Sigmoid colon (tissue), 7 donors: Measurements from ENCODE around the gene B4GALT2. TPM values are rescaled to one million over a fixed set of nuclear protein-coding genes. Genes with fewer than 3 reads are reported as not detected.

ENCODE experiments used
- DNase-seq: peaks from one replicate; pipeline ENCODE4 v3.0.0-alpha.2; 2019
- H3K27ac ChIP-seq, 4 donors: fragments of 200-600 bp; sonication (generic); one replicate each; pipeline ENCODE4 v1.5.1; 2016 to 2019; ENCODE audit warnings: mild to moderate bottlenecking in 1 of 4
- H3K27me3 ChIP-seq, 3 donors: fragments of 200-600 bp; sonication (generic); one replicate each; pipeline ENCODE4 v1.5.1; 2019; ENCODE audit warnings: mild to moderate bottlenecking in 1 of 3
- H3K36me3 ChIP-seq, 4 donors: fragments of 200-600 bp; sonication (generic); one replicate each; pipeline ENCODE4 v1.5.1; 2016 to 2019
- H3K4me1 ChIP-seq, 4 donors: fragments of 200-600 bp; sonication (generic); one replicate each; pipeline ENCODE4 v1.5.1; 2017 to 2019
- H3K4me3 ChIP-seq, 4 donors: fragments of 200-600 bp; sonication (generic); one replicate each; pipeline ENCODE4 v1.5.1; 2017 to 2019; ENCODE audit warnings: mild to moderate bottlenecking in 2 of 4, moderate library complexity in 1 of 4
- H3K9me3 ChIP-seq, 4 donors: fragments of 200-600 bp in 3 of 4; sonication (generic) in 3 of 4; one replicate each; pipeline versions ENCODE4 v1.5.1 to v1.6.1; 2013 to 2019
- CTCF ChIP-seq, 4 experiments: fragments of 450-650 bp in 3 of 4; fragments of 200-600 bp in 1 of 4; IDR thresholded peaks; one replicate each; pipeline ENCODE4 v1.5.1; 2016 to 2019; ENCODE audit warnings: antibody characterized with exemption in 4 of 4, mild to moderate bottlenecking in 3 of 4, moderate library complexity in 2 of 4
- EP300 ChIP-seq, 4 donors: sonication (generic); formaldehyde crosslinking; IDR thresholded peaks; one replicate each; pipeline ENCODE4 v1.6.1; 2017; ENCODE audit warnings: antibody characterized with exemption in 4 of 4
- POLR2A ChIP-seq, 2 donors: fragments of 450-650 bp; IDR thresholded peaks; one replicate each; pipeline ENCODE4 v1.6.1; 2016; ENCODE audit warnings: antibody characterized with exemption in 2 of 2, mild to moderate bottlenecking in 2 of 2, moderate library complexity in 2 of 2
- POLR2AphosphoS5 ChIP-seq, 4 donors: sonication (generic); formaldehyde crosslinking; IDR thresholded peaks; one replicate each; pipeline ENCODE4 v1.6.1; 2017; ENCODE audit warnings: antibody characterized with exemption in 4 of 4
- WGBS, 2 donors: extraction: QIAGEN DNeasy Blood & Tissue Kit; methylation state at CpG; one replicate each; pipeline ENCODE4 v1.1.7; 2013; 5-methylcytosine and 5-hydroxymethylcytosine counted together
- intact Hi-C: fragments of 100-400 bp; cut with DNase I; formaldehyde crosslinking; loops from one replicate; pipeline ENCODE4 v1.15.1; 2023
- polyA plus RNA-seq, 3 donors: library from polyadenylated mRNA; stranded (reverse); fragments of 200-250 nt; gene quantifications; one replicate each; pipeline ENCODE4 v1.2.3, GENCODE V29; 2013
- total RNA-seq, 4 donors: library from RNA; depleted of rRNA; stranded (reverse); fragments of >200 nt; gene quantifications; one replicate each; pipeline ENCODE4 v1.1.0, GENCODE V29; 2016
- donor health status: healthy with polysubstance abuse.
- donor health status: Bipolar disorder and iron deficiency.
- donor health status: healthy.

B4GALT2 gene
- total and polyA plus RNA-seq, 7 donors = 14.8 to 55.9 (median 32.0) TPM

GRCh38 chr1:43976045-43976444 is 3.0 kb upstream of the B4GALT2 start:
- 78 to 84% methylated on average over 4 of the region's 4 CpGs for WGBS, 2 donors
- no peak for DNase-seq
- Histone ChIP-seq H3K27ac (peak overlapping the region in 3 of 4 donors; percentile 91 to 96 (median 96)), H3K27me3 (no peaks in the 10 kb centered on the region), H3K4me3 (peak overlapping the region; percentile 82 to 94 (median 90)), H3K36me3 (peaks cover 0 to 31% (median 18%) of the 10 kb centered on the region in 4 donors), H3K9me3 (no peaks in the 10 kb centered on the region), H3K4me1 (peaks cover 0 to 70% (median 49%) of the 10 kb centered on the region in 4 donors)
- no peak for TF ChIP-seq POLR2AphosphoS5 (IDR thresholded peaks at IDR 0.05)
- TF ChIP-seq POLR2A (IDR thresholded peaks at IDR 0.05) = no peak
- TF ChIP-seq CTCF (IDR thresholded peaks at IDR 0.05) = no peak
- TF ChIP-seq EP300 (IDR thresholded peaks at IDR 0.05) = no peak
- intact Hi-C loops = no loop called here

GRCh38 chr1:43976890-43977289 is 2.1 kb upstream of the B4GALT2 start:
- Histone ChIP-seq H3K9me3 (no peaks in the 10 kb centered on the region), H3K27ac (no peak overlapping the region), H3K27me3 (no peaks in the 10 kb centered on the region), H3K4me3 (no peak overlapping the region), H3K4me1 (peaks cover 0 to 63% (median 52%) of the 10 kb centered on the region in 4 donors), H3K36me3 (peaks cover 0 to 31% (median 16%) of the 10 kb centered on the region in 4 donors)
- no peak for DNase-seq
- no peak for TF ChIP-seq POLR2AphosphoS5 (IDR thresholded peaks at IDR 0.05)
- no peak for TF ChIP-seq CTCF (IDR thresholded peaks at IDR 0.05)
- no peak for TF ChIP-seq POLR2A (IDR thresholded peaks at IDR 0.05)
- intact Hi-C loops = no loop called here
- 93 to 95% methylated on average over 8 of the region's 8 CpGs for WGBS, 2 donors

- Histone ChIP-seq H3K27ac (no peak overlapping the region), H3K9me3 (no peaks in the 10 kb centered on the region), H3K27me3 (no peaks in the 10 kb centered on the region), H3K4me3 (no peak overlapping the region), H3K4me1 (peaks cover 0 to 63% (median 52%) of the 10 kb centered on the region in 4 donors), H3K36me3 (peaks cover 0 to 24% (median 12%) of the 10 kb centered on the region in 4 donors)
- TF ChIP-seq CTCF (IDR thresholded peaks at IDR 0.05) = no peak
- no peak for TF ChIP-seq POLR2A (IDR thresholded peaks at IDR 0.05)
- no peak for TF ChIP-seq POLR2AphosphoS5 (IDR thresholded peaks at IDR 0.05)
- TF ChIP-seq EP300 (IDR thresholded peaks at IDR 0.05) = no peak
- 90% methylated on average over 9 of the region's 9 CpGs for WGBS, 2 donors
- intact Hi-C loops = no loop called here
- DNase-seq = no peak
These were observed 1.4 kb upstream of the B4GALT2 start for GRCh38 chr1:43977376-43978263.

- intact Hi-C loops = no loop called here
- Histone ChIP-seq H3K9me3 (no peaks in the 10 kb centered on the region), H3K27me3 (no peaks in the 10 kb centered on the region), H3K4me1 (peaks cover 0 to 63% (median 52%) of the 10 kb centered on the region in 4 donors), H3K36me3 (peaks cover 0 to 23% (median 11%) of the 10 kb centered on the region in 4 donors), H3K4me3 (peak overlapping the region in 1 of 4 donors; percentile 91), H3K27ac (peak overlapping the region in 2 of 4 donors; percentile 58 to 63)
- 50 to 77% methylated on average over 5 of the region's 5 CpGs for WGBS, 2 donors
- TF ChIP-seq POLR2A (IDR thresholded peaks at IDR 0.05) = no peak
- TF ChIP-seq EP300 (IDR thresholded peaks at IDR 0.05) = no peak
- no peak for TF ChIP-seq POLR2AphosphoS5 (IDR thresholded peaks at IDR 0.05)
- no peak for TF ChIP-seq CTCF (IDR thresholded peaks at IDR 0.05)
- DNase-seq = no peak
These were observed 803 bp upstream of the B4GALT2 start for GRCh38 chr1:43978264-43978550.
